Heart left ventricle (tissue), 16 donors: Measurements from ENCODE around the gene SYCN. TPM values are rescaled to one million over a fixed set of nuclear protein-coding genes. Genes with fewer than 3 reads are reported as not detected.

ENCODE experiments used
- ATAC-seq, 4 donors: fragments of 200-7000 bp; cut with Tn5 transposase; one replicate each; pipeline ENCODE4 v1.9.1; 2020 to 2022; ENCODE audit warnings: moderate library complexity in 4 of 4, mild to moderate bottlenecking in 3 of 4, moderate number of reproducible peaks in 1 of 4
- DNase-seq, 5 donors: peaks; one replicate each; pipeline ENCODE4 v3.0.0-alpha.2; 2020
- H3K27ac ChIP-seq, 12 donors: fragments of 200-600 bp; sonication (generic) in 4 of 12; one replicate each; pipeline versions ENCODE4 v1.5.0 to v1.8.0; 2016 to 2022; ENCODE audit warnings: mild to moderate bottlenecking in 2 of 12
- H3K27me3 ChIP-seq, 9 donors: fragments of 200-600 bp; sonication (generic) in 2 of 9; one replicate each; pipeline versions ENCODE4 v1.5.1 to v1.8.0; 2016 to 2022; ENCODE audit warnings: mild to moderate bottlenecking in 3 of 9
- H3K36me3 ChIP-seq, 9 donors: fragments of 200-600 bp; sonication (generic) in 2 of 9; one replicate each; pipeline versions ENCODE4 v1.5.0 to v1.8.0; 2018 to 2022; ENCODE audit warnings: mild to moderate bottlenecking in 2 of 9
- H3K4me1 ChIP-seq, 12 donors: fragments of 200-600 bp; sonication (generic) in 4 of 12; one replicate each; pipeline versions ENCODE4 v1.5.0 to v1.8.0; 2016 to 2022; ENCODE audit warnings: mild to moderate bottlenecking in 3 of 12
- H3K4me3 ChIP-seq, 12 donors: fragments of 200-600 bp; sonication (generic) in 4 of 12; one replicate each; pipeline versions ENCODE4 v1.5.0 to v1.8.0; 2017 to 2022; ENCODE audit warnings: mild to moderate bottlenecking in 9 of 12, moderate library complexity in 4 of 12
- H3K9me3 ChIP-seq, 12 donors: fragments of 200-600 bp; sonication (generic) in 4 of 12; one replicate each; pipeline versions ENCODE4 v1.5.0 to v1.8.0; 2016 to 2022; ENCODE audit warnings: mild to moderate bottlenecking in 1 of 12
- CTCF ChIP-seq, 12 donors: fragments of 200-600 bp; sonication (generic) in 4 of 12; IDR thresholded peaks; one replicate each; pipeline versions ENCODE4 v1.5.0 to v1.8.0; 2018 to 2022; ENCODE audit warnings: antibody characterized with exemption in 12 of 12, mild to moderate bottlenecking in 5 of 12
- POLR2A ChIP-seq, 2 donors: fragments of 450-650 bp; IDR thresholded peaks; one replicate each; pipeline ENCODE4 v1.6.1; 2017; ENCODE audit warnings: antibody characterized with exemption in 2 of 2, mild to moderate bottlenecking in 2 of 2, moderate library complexity in 2 of 2
- WGBS, 4 donors: extraction: QIAGEN DNeasy Blood & Tissue Kit in 2 of 4; methylation state at CpG; one replicate each; pipeline versions ENCODE4 v1.1.5 to v1.1.7; 2013 to 2018; 5-methylcytosine and 5-hydroxymethylcytosine counted together
- intact Hi-C, 10 donors: fragments of 100-400 bp; cut with DNase I; formaldehyde crosslinking; loops; one replicate each; pipeline versions ENCODE4 v1.11.1 to v1.14.2; 2022
- polyA plus RNA-seq, 2 donors: library from polyadenylated mRNA; stranded (reverse); fragments of 200-250 nt; gene quantifications; one replicate each; pipeline ENCODE4 v1.2.3, GENCODE V29; 2013
- total RNA-seq, 9 donors: library from RNA; depleted of rRNA in 2 of 9; stranded (reverse); fragments of >200 nt in 2 of 9; fragmentation: NEBNext Ultra II Directional in 3 of 9; extraction: Animal tissue kit (Norgen Biotek cat#: 25700) in 3 of 9; gene quantifications; one replicate each; pipeline versions ENCODE4 v1.1.0 to v1.2.4, GENCODE V29; 2016 to 2023
- donor health status: ischemic (EF 13 %, LVEDD 7.1; RV severe dilation, severe dysfunction).
- donor health status: healthy with polysubstance abuse.
- donor health status: DM: no; HTN: yes; CAD: no.
- donor health status: DM: no; HTN: no; CAD: no.
- donor health status: ischemic (EF 25% LVEDD 6.9; RV normal size, moderate dysfunction).
- donor health status: ischemic (EF 25% LVEDD 5.7; RV mildly dilated, moderate dysfunction).
- donor health status: healthy.
- donor health status: DM: yes; HTN: yes; CAD: no.
- donor health status: ischemic (EF 35%, LVEDD 5.7; RV mildly dilated, moderate dysfunction).
- donor health status: nonischemic (EF 11% LVEDD 7.7; RV severe dilation, severe dysfunction).
- donor health status: DM: yes; HTN: yes; CAD: no.
- donor health status: PGD.
- donor health status: ischemic (EF 29% LVEDD 5.4; RV normal size, mild dysfunction).
- donor health status: nonischemic (EF 23%, LVEDD 6.1; RV moderate dilation, normal function).

The SYCN gene
- total and polyA plus RNA-seq, 11 donors = 0.77 TPM; not detected in 10

DNA sequence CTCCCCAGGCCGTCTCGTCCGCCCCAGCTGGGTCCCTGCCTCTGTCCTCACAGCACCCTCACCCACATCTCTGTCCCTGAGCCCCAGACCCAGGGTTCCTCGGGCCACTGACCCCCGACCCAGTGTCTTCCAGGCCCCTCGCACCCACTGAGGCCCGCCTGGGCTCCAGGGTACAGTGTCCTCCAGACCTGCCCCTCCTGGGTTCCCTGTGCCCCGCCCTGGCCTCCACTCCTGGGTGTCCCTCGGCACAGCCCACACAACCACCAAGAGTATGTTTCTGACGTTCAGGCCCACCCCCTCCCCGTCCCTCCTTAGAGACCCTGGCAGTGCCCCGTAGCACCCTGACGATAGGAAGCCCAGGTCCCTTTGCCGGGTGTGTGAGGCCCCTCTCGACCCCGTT is 29.9 kb downstream of the SYCN start:
- Histone ChIP-seq H3K4me1 (peaks cover 0 to 5% (median 0%) of the 10 kb centered on the region in 12 donors), H3K27me3 (no peaks in the 10 kb centered on the region), H3K27ac (no peak overlapping the region), H3K9me3 (no peaks in the 10 kb centered on the region), H3K4me3 (no peak overlapping the region), H3K36me3 (peaks cover 0 to 83% (median 20%) of the 10 kb centered on the region in 9 donors)
- intact Hi-C loops = no loop called here
- TF ChIP-seq CTCF (IDR thresholded peaks at IDR 0.05) (no peak), POLR2A (IDR thresholded peaks at IDR 0.05) (no peak)
- ATAC-seq (no peak), DNase-seq (no peak)
- WGBS, 4 donors = 87 to 93% (median 91%) methylated on average over 16 of the region's 16 CpGs

DNA sequence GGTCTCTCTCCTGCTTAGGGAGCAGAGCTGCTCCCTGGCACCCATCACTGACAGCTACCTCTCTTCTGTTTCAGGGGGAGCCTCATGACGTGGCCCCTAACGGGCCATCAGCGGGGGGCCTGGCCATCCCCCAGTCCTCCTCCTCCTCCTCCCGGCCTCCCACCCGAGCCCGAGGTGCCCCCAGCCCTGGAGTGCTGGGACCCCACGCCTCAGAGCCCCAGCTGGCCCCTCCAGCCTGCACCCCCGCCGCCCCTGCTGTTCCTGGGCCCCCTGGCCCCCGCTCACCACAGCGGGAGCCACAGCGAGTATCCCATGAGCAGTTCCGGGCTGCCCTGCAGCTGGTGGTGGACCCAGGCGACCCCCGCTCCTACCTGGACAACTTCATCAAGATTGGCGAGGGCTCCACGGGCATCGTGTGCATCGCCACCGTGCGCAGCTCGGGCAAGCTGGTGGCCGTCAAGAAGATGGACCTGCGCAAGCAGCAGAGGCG is 30.5 kb downstream of the SYCN start:
- Histone ChIP-seq H3K4me3 (no peak overlapping the region), H3K27ac (no peak overlapping the region), H3K27me3 (no peaks in the 10 kb centered on the region), H3K36me3 (peaks cover 0 to 77% (median 20%) of the 10 kb centered on the region in 9 donors), H3K9me3 (no peaks in the 10 kb centered on the region), H3K4me1 (peaks cover 0 to 5% (median 0%) of the 10 kb centered on the region in 12 donors)
- ATAC-seq (no peak), DNase-seq (no peak)
- no peak for TF ChIP-seq CTCF (IDR thresholded peaks at IDR 0.05)
- TF ChIP-seq POLR2A (IDR thresholded peaks at IDR 0.05) = no peak
- 93 to 96% (median 96%) methylated on average over 8 to 25 of the region's 25 CpGs for WGBS, 4 donors
- intact Hi-C loops = no loop called here

GRCh38 chr19:39172700-39173501 is 31.2 kb downstream of the SYCN start:
- Histone ChIP-seq H3K27me3 (no peaks in the 10 kb centered on the region), H3K4me3 (no peak overlapping the region), H3K4me1 (peaks cover 0 to 5% (median 0%) of the 10 kb centered on the region in 12 donors), H3K36me3 (peaks cover 0 to 70% (median 17%) of the 10 kb centered on the region in 9 donors), H3K27ac (no peak overlapping the region), H3K9me3 (no peaks in the 10 kb centered on the region)
- ATAC-seq (no peak), DNase-seq (no peak)
- intact Hi-C loops = no loop called here
- 91 to 95% (median 95%) methylated on average over 11 to 45 of the region's 45 CpGs for WGBS, 4 donors
- TF ChIP-seq CTCF (IDR thresholded peaks at IDR 0.05) (no peak), POLR2A (IDR thresholded peaks at IDR 0.05) (no peak)
